IMR-90 (cell line): ENCODE measurements around the gene HEATR5A. TPM values are rescaled to one million over a fixed set of nuclear protein-coding genes. Genes with fewer than 3 reads are reported as not detected.

Source experiments
- ATAC-seq: fragments of 200-7000 bp; cut with Tn5 transposase; 2 replicates; pipeline ENCODE4 v1.9.1; 2020; ENCODE audit warnings: low read depth, mild to moderate bottlenecking, moderate library complexity
- BruUV-seq: library from RNA; stranded (reverse); fragments of 400-500 nt; replicated peaks from 2 replicates; lab custom pipeline; 2021; lab: Mats Ljungman, UMichigan
- CTCF ChIA-PET: fragments of 300-600 bp; formaldehyde crosslinking; extraction: SDS; loops from one replicate; lab custom pipeline; 2021; ENCODE audit warnings: antibody characterized with exemption; lab: Yijun Ruan, JAX
- POLR2A ChIA-PET: fragments of 300-600 bp; sonication (Branson Sonifier 250); formaldehyde crosslinking; loops from one replicate; lab custom pipeline; 2022; ENCODE audit warnings: antibody characterized with exemption; ENCODE audit not compliant: unreplicated experiment; lab: Charles Lee
- DNase-seq: peaks from one replicate; pipeline ENCODE4 v3.0.0; 2013
- H2AFZ ChIP-seq: replicated peaks from 2 replicates; pipeline ENCODE3; 2013; ENCODE audit warnings: low read length, mild to moderate bottlenecking; ENCODE audit not compliant: poor library complexity
- H2AK5ac ChIP-seq: 2 replicates; pipeline ENCODE4 v1.6.1; 2013; ENCODE audit warnings: low read depth, low read length, inconsistent platforms
- H2AK9ac ChIP-seq: replicated peaks from 2 replicates; pipeline ENCODE3; 2013; ENCODE audit warnings: mild to moderate bottlenecking, low read depth, low read length, moderate library complexity; ENCODE audit not compliant: poor library complexity
- H2BK120ac ChIP-seq: 2 replicates; pipeline ENCODE4 v1.6.1; 2013; ENCODE audit warnings: low read depth, low read length, inconsistent platforms
- H2BK15ac ChIP-seq: 3 replicates; pipeline ENCODE4 v1.6.1; 2013; ENCODE audit warnings: low read depth, low read length, inconsistent platforms
- H2BK20ac ChIP-seq: 2 replicates; pipeline ENCODE4 v1.6.1; 2013; ENCODE audit warnings: low read depth, mild to moderate bottlenecking, inconsistent platforms, low read length, moderate library complexity
- H2BK5ac ChIP-seq: 2 replicates; pipeline ENCODE4 v1.6.1; 2013; ENCODE audit warnings: mild to moderate bottlenecking, low read depth, low read length, inconsistent platforms; ENCODE audit not compliant: poor library complexity, severe bottlenecking
- H3K14ac ChIP-seq: replicated peaks from 2 replicates; pipeline ENCODE4 v1.6.1; 2013; ENCODE audit warnings: low read depth, low read length, inconsistent platforms
- H3K18ac ChIP-seq: 2 replicates; pipeline ENCODE4 v1.6.1; 2013; ENCODE audit warnings: low read depth, low read length, control low read depth
- H3K23ac ChIP-seq: 2 replicates; pipeline ENCODE4 v1.6.1; 2013; ENCODE audit warnings: low read depth, low read length, inconsistent platforms
- H3K27ac ChIP-seq: 2 replicates; pipeline ENCODE4 v1.5.1; 2013; ENCODE audit warnings: mild to moderate bottlenecking, control low read depth, low read length; ENCODE audit not compliant: insufficient read depth
- H3K27me3 ChIP-seq: 2 replicates; pipeline ENCODE4 v1.6.1; 2013; ENCODE audit warnings: low read length; ENCODE audit not compliant: control insufficient read depth, insufficient read depth
- H3K36me3 ChIP-seq: 2 replicates; pipeline ENCODE4 v1.6.1; 2013; ENCODE audit warnings: low read length, mixed read lengths; ENCODE audit not compliant: control insufficient read depth, insufficient read depth
- H3K4ac ChIP-seq: 2 replicates; pipeline ENCODE4 v1.6.1; 2013; ENCODE audit warnings: low read depth, low read length, inconsistent platforms
- H3K4me1 ChIP-seq: 2 replicates; pipeline ENCODE4 v1.6.1; 2013; ENCODE audit warnings: low read length, mixed read lengths; ENCODE audit not compliant: control insufficient read depth, insufficient read depth
- H3K4me2 ChIP-seq: 2 replicates; pipeline ENCODE4 v1.6.1; 2013; ENCODE audit warnings: low read depth, mild to moderate bottlenecking, control low read depth, low read length, moderate library complexity
- H3K4me3 ChIP-seq: 2 replicates; pipeline ENCODE4 v1.5.1; 2013; ENCODE audit warnings: low read depth, mild to moderate bottlenecking, control low read depth, low read length, moderate library complexity; ENCODE audit not compliant: insufficient read depth
- H3K56ac ChIP-seq: 2 replicates; pipeline ENCODE4 v1.6.1; 2013; ENCODE audit warnings: low read length, inconsistent platforms; ENCODE audit not compliant: insufficient read depth; ENCODE audit errors: extremely low read depth
- H3K79me1 ChIP-seq, 2 experiments: 2 replicates each; pipeline ENCODE4 v1.6.1; 2013; ENCODE audit warnings: low read length in 2 of 2, inconsistent platforms in 1 of 2, low read depth in 1 of 2
- H3K9ac ChIP-seq: 2 replicates; pipeline ENCODE4 v1.6.1; 2013; ENCODE audit warnings: low read depth, low read length, control low read depth
- H3K9me1 ChIP-seq: 2 replicates; pipeline ENCODE4 v1.6.1; 2013; ENCODE audit warnings: low read length, inconsistent platforms; ENCODE audit not compliant: insufficient read depth
- H3K9me3 ChIP-seq: 2 replicates; pipeline ENCODE4 v1.6.1; 2013; ENCODE audit warnings: low read length; ENCODE audit not compliant: control insufficient read depth, insufficient read depth
- H4K20me1 ChIP-seq: 2 replicates; pipeline ENCODE4 v1.6.1; 2013; ENCODE audit warnings: low read length, inconsistent platforms; ENCODE audit not compliant: insufficient read depth
- H4K5ac ChIP-seq: 2 replicates; pipeline ENCODE4 v1.6.1; 2013; ENCODE audit warnings: mild to moderate bottlenecking, low read depth, low read length, control low read depth
- H4K8ac ChIP-seq, 2 experiments: 2 replicates each; pipeline ENCODE4 v1.6.1; 2013; ENCODE audit warnings: low read depth in 2 of 2, low read length in 2 of 2, control low read depth in 1 of 2, inconsistent platforms in 1 of 2
- H4K91ac ChIP-seq: 2 replicates; pipeline ENCODE4 v1.6.1; 2013; ENCODE audit warnings: low read depth, low read length, inconsistent platforms; ENCODE audit not compliant: insufficient read depth
- CEBPB ChIP-seq: IDR thresholded peaks from 2 replicates; pipeline ENCODE4 v1.6.1; 2012; ENCODE audit warnings: low read depth, low read length, improper control_type of control experiment
- CHD1 ChIP-seq: IDR thresholded peaks from 2 replicates; pipeline ENCODE4 v1.6.1; 2012; ENCODE audit warnings: low read depth, low read length, improper control_type of control experiment
- CTCF ChIP-seq: conservative IDR thresholded peaks from 2 replicates; pipeline ENCODE4 v1.5.1; 2012; ENCODE audit warnings: mild to moderate bottlenecking, low read depth, low read length, improper control_type of control experiment
- ELK1 ChIP-seq: fragments of 150-350 bp; IDR thresholded peaks from 2 replicates; pipeline ENCODE4 v1.6.1; 2016; ENCODE audit warnings: low read depth, mild to moderate bottlenecking, low read length, moderate library complexity, borderline replicate concordance
- MAFK ChIP-seq: IDR thresholded peaks from 2 replicates; pipeline ENCODE4 v1.6.1; 2012; ENCODE audit warnings: low read depth, low read length, improper control_type of control experiment
- MXI1 ChIP-seq: IDR thresholded peaks from 2 replicates; pipeline ENCODE4 v1.6.1; 2012; ENCODE audit warnings: low read depth, mild to moderate bottlenecking, low read length, moderate library complexity, borderline replicate concordance
- NFE2L2 ChIP-seq: fragments of 150-350 bp; IDR thresholded peaks from 2 replicates; pipeline ENCODE4 v1.6.1; 2016; ENCODE audit warnings: low read depth, mild to moderate bottlenecking, low read length
- RAD21 ChIP-seq: IDR thresholded peaks from 2 replicates; pipeline ENCODE4 v1.6.1; 2012; ENCODE audit warnings: low read length, improper control_type of control experiment
- RCOR1 ChIP-seq: IDR thresholded peaks from 2 replicates; pipeline ENCODE4 v1.6.1; 2012; ENCODE audit warnings: mild to moderate bottlenecking, low read length, improper control_type of control experiment; ENCODE audit not compliant: insufficient replicate concordance
- RFX5 ChIP-seq: IDR thresholded peaks from 2 replicates; pipeline ENCODE4 v1.8.0; 2012; ENCODE audit warnings: low read depth, mild to moderate bottlenecking, low read length, moderate library complexity
- SMC3 ChIP-seq: fragments of 150-350 bp; IDR thresholded peaks from 2 replicates; pipeline ENCODE4 v1.6.1; 2016; ENCODE audit warnings: low read depth, mild to moderate bottlenecking, antibody characterized with exemption, low read length, moderate library complexity
- USF2 ChIP-seq: fragments of 150-350 bp; IDR thresholded peaks from 2 replicates; pipeline ENCODE4 v1.6.1; 2017; ENCODE audit warnings: mild to moderate bottlenecking, antibody characterized with exemption, low read length, low read depth
- WGBS, 2 experiments: methylation state at CpG; one replicate each; pipeline versions ENCODE4 v1.1.5 to v1.1.7; 2013; ENCODE audit warnings: missing lambda C conversion rate in 2 of 2; ENCODE audit not compliant: insufficient read length in 1 of 2; ENCODE audit errors: extremely low coverage in 2 of 2; 5-methylcytosine and 5-hydroxymethylcytosine counted together
- dilution Hi-C: fragments of 300-500 bp; cut with HindIII; formaldehyde crosslinking; loops from one replicate; pipeline ENCODE4 v1.14.3; 2018; ENCODE audit warnings: low sequenced_read_pairs; ENCODE audit not compliant: unreplicated experiment
- in situ Hi-C: fragments of 300-500 bp; cut with MboI; formaldehyde crosslinking; loops from 3 replicates; pipeline ENCODE4 v1.14.3; 2019; ENCODE audit warnings: low sequenced_read_pairs, inconsistent platforms, mixed read lengths
- intact Hi-C: fragments of 100-400 bp; cut with micrococcal nuclease; formaldehyde crosslinking; loops from 2 replicates; pipeline ENCODE4 v1.10.0; 2022
- polyA plus RNA-seq, 3 experiments: library from polyadenylated mRNA; depleted of rRNA; stranded (reverse); fragments of >200 nt; gene quantifications; 2 replicates each; pipeline ENCODE4 v1.2.3, GENCODE V29; 2012; ENCODE audit warnings: low replicate concordance in 1 of 3
- total RNA-seq: library from RNA; depleted of rRNA; stranded (reverse); fragments of >200 nt; gene quantifications from 2 replicates; pipeline ENCODE4 v1.2.3, GENCODE V29; 2012

HEATR5A gene
- total and polyA plus RNA-seq, 2 of the 4 experiments (the other 2 are of a cell fraction): 14.0 to 48.9 TPM

- Histone ChIP-seq H3K4ac (no peak overlapping the region), H2BK120ac (no peak overlapping the region), H4K20me1 (no peaks in the 10 kb centered on the region), H3K56ac (no peak overlapping the region), H3K27me3 (no peaks in the 10 kb centered on the region), H3K23ac (no peak overlapping the region), H2AK9ac (no peak overlapping the region), H3K4me2 (no peak overlapping the region), H3K9me3 (no peaks in the 10 kb centered on the region), H2AFZ (no peak overlapping the region), H3K9me1 (no peaks in the 10 kb centered on the region; the same call in 1 of the 2 replicates), H2AK5ac (no peak overlapping the region), H3K18ac (no peak overlapping the region), H3K36me3 (peaks cover 23% of the 10 kb centered on the region), H3K79me1 (no peaks in the 10 kb centered on the region), H3K27ac (no peak overlapping the region), H2BK5ac (no peak overlapping the region), H4K91ac (no peak overlapping the region), H2BK15ac (no peak overlapping the region), H2BK20ac (no peak overlapping the region), H4K5ac (no peak overlapping the region), H3K14ac (no peak overlapping the region), H3K9ac (no peak overlapping the region), H3K4me3 (no peak overlapping the region), H4K8ac (no peak overlapping the region), H3K4me1 (no peaks in the 10 kb centered on the region)
- ChIA-PET POLR2A (no interaction called here), CTCF (no interaction called here)
- intact Hi-C loops (no loop called here), dilution Hi-C loops (no loop called here), in situ Hi-C loops (no loop called here)
- WGBS, 2 experiments: 80% methylated on average over 4 of the region's 5 CpGs; no CpG with 5 or more reads in 1 of the 2 experiments
- DNase-seq (no peak), ATAC-seq (no peak)
- no TSS peak for BruUV-seq
- TF ChIP-seq MXI1: no peak
- TF ChIP-seq SMC3: no peak
- no peak for TF ChIP-seq NFE2L2
- TF ChIP-seq MAFK: no peak
- TF ChIP-seq ELK1: no peak
- TF ChIP-seq RFX5: no peak
- no peak for TF ChIP-seq CEBPB
- no peak for TF ChIP-seq RAD21
- no peak for TF ChIP-seq CTCF
- no peak for TF ChIP-seq USF2
- no peak for TF ChIP-seq RCOR1
- no peak for TF ChIP-seq CHD1
These were observed 100.6 kb downstream of the HEATR5A start for GRCh38 chr14:31319701-31320100.
